Cerebellar cortex (tissue), 1 donor: ENCODE measurements around the gene SIGMAR1.

ENCODE experiments used
- DNase-seq: peaks from one replicate; pipeline ENCODE4 v3.0.0-alpha.2; 2015; ENCODE audit warnings: low spot score

The SIGMAR1 gene

GRCh38 chr9:34603610-34604231 lies 33.9 kb downstream of the SIGMAR1 start:
- peak; percentile 91 for DNase-seq

- DNase-seq = no peak
Measured at GRCh38 chr9:34601937-34602573, 35.5 kb downstream of the SIGMAR1 start.

GRCh38 chr9:34600908-34601307 lies 36.7 kb downstream of the SIGMAR1 start:
- no peak for DNase-seq

- no peak for DNase-seq
Measured at GRCh38 chr9:34599546-34599945, 38.0 kb downstream of the SIGMAR1 start.

- DNase-seq = no peak
Measured at GRCh38 chr9:34594177-34594576, 43.4 kb downstream of the SIGMAR1 start.

- peak; percentile 62 for DNase-seq
Measured at GRCh38 chr9:34592895-34593601, 44.5 kb downstream of the SIGMAR1 start.

GRCh38 chr9:34591917-34592866 lies 45.4 kb downstream of the SIGMAR1 start:
- DNase-seq = no peak

- DNase-seq = peak; percentile 81
Measured at GRCh38 chr9:34591248-34591916, 46.2 kb downstream of the SIGMAR1 start.

GRCh38 chr9:34590381-34591247 lies 47.0 kb downstream of the SIGMAR1 start:
- no peak for DNase-seq

GRCh38 chr9:34589636-34590380 lies 47.8 kb downstream of the SIGMAR1 start, which contains the start of gene CNTFR:
Gene CNTFR (minus strand): TSS chr9:34589724. CDS start chr9:34568981, 20,743 bp downstream.
- peak; percentile 78 for DNase-seq

GRCh38 chr9:34588671-34589635 lies 48.6 kb downstream of the SIGMAR1 start:
- DNase-seq = peak; percentile 69

GRCh38 chr9:34587271-34587670 lies 50.3 kb downstream of the SIGMAR1 start:
- no peak for DNase-seq

- DNase-seq = no peak
Measured at GRCh38 chr9:34585946-34586669, 51.5 kb downstream of the SIGMAR1 start.

- DNase-seq = no peak
Measured at GRCh38 chr9:34584970-34585369, 52.6 kb downstream of the SIGMAR1 start.
